Keratinocyte (primary cell): ENCODE results near the gene KCND2. TPM values are rescaled to one million over a fixed set of nuclear protein-coding genes. Genes with fewer than 3 reads are reported as not detected.

ENCODE experiments used
- DNase-seq: peaks from one replicate; pipeline ENCODE4 v3.0.0-alpha.2; 2011; ENCODE audit warnings: low read depth, missing footprints, low spot score
- FAIRE-seq: peaks from 2 replicates; lab custom pipeline; 2011; peaks lifted over from hg19 to GRCh38; lab: Jason Lieb, UNC
- H2AFZ ChIP-seq: 2 replicates; pipeline ENCODE4 v1.6.0; 2012; ENCODE audit warnings: low read length, control low read depth, inconsistent platforms; ENCODE audit not compliant: control insufficient read depth
- H3K27ac ChIP-seq: 2 replicates; pipeline ENCODE4 v1.5.1; 2011; ENCODE audit warnings: low read length; ENCODE audit not compliant: control insufficient read depth, insufficient read depth
- H3K27me3 ChIP-seq: 3 replicates; pipeline ENCODE4 v1.6.0; 2011; ENCODE audit warnings: low read length; ENCODE audit not compliant: control insufficient read depth, insufficient read depth; ENCODE audit errors: extremely low read depth
- H3K36me3 ChIP-seq, 2 experiments: 2 replicates in 1 of 2; 3 replicates in 1 of 2; pipeline ENCODE4 v1.5.1; 2011; ENCODE audit warnings: low read length in 2 of 2, mild to moderate bottlenecking in 1 of 2; ENCODE audit not compliant: control insufficient read depth in 2 of 2, insufficient read depth in 2 of 2; ENCODE audit errors: extremely low read depth in 1 of 2
- H3K4me1 ChIP-seq: 3 replicates; pipeline ENCODE4 v1.5.1; 2011; ENCODE audit warnings: low read length; ENCODE audit not compliant: control insufficient read depth, insufficient read depth; ENCODE audit errors: extremely low read depth
- H3K4me2 ChIP-seq: 3 replicates; pipeline ENCODE4 v1.6.0; 2011; ENCODE audit warnings: low read depth, low read length; ENCODE audit not compliant: control insufficient read depth, insufficient read depth; ENCODE audit errors: extremely low read depth
- H3K4me3 ChIP-seq, 3 experiments: fragments of 200-600 bp in 1 of 3; sonication (generic) in 1 of 3; 2 replicates in 2 of 3; 3 replicates in 1 of 3; pipeline ENCODE4 v1.5.1; 2011 to 2016; ENCODE audit warnings: low read length in 3 of 3, mild to moderate bottlenecking in 3 of 3, control low read depth in 2 of 3, inconsistent platforms in 1 of 3, low read depth in 1 of 3, mixed read lengths in 1 of 3, mixed run types in 1 of 3, moderate library complexity in 1 of 3; ENCODE audit not compliant: control insufficient read depth in 2 of 3, insufficient read depth in 2 of 3; ENCODE audit errors: extremely low read depth in 1 of 3
- H3K79me2 ChIP-seq: 2 replicates; pipeline ENCODE4 v1.6.0; 2012; ENCODE audit warnings: low read length; ENCODE audit not compliant: control insufficient read depth, insufficient read depth
- H3K9ac ChIP-seq: 3 replicates; pipeline ENCODE4 v1.6.0; 2011; ENCODE audit warnings: low read length; ENCODE audit not compliant: control insufficient read depth, insufficient read depth; ENCODE audit errors: extremely low read depth
- H3K9me1 ChIP-seq: 3 replicates; pipeline ENCODE4 v1.6.0; 2011; ENCODE audit warnings: low read length; ENCODE audit not compliant: control insufficient read depth, insufficient read depth; ENCODE audit errors: extremely low read depth
- H3K9me3 ChIP-seq: 2 replicates; pipeline ENCODE4 v1.5.1; 2012; ENCODE audit warnings: low read depth, low read length; ENCODE audit not compliant: control insufficient read depth
- H4K20me1 ChIP-seq: 3 replicates; pipeline ENCODE4 v1.6.0; 2011; ENCODE audit warnings: low read length; ENCODE audit not compliant: control insufficient read depth, insufficient read depth; ENCODE audit errors: extremely low read depth
- CTCF ChIP-seq, 3 experiments: IDR thresholded peaks in 1 of 3; conservative IDR thresholded peaks in 1 of 3; optimal IDR thresholded peaks in 1 of 3; 2 replicates in 2 of 3; 3 replicates in 1 of 3; pipeline versions ENCODE3 to v1.5.1; 2011; ENCODE audit warnings: low read length in 3 of 3, mild to moderate bottlenecking in 3 of 3, moderate library complexity in 2 of 3, control low read depth in 1 of 3, inconsistent platforms in 1 of 3; ENCODE audit not compliant: insufficient read depth in 2 of 3; ENCODE audit errors: extremely low read depth in 1 of 3
- EZH2 ChIP-seq: IDR thresholded peaks from one replicate; pipeline ENCODE4 v1.6.1; 2012; ENCODE audit warnings: inconsistent platforms, mild to moderate bottlenecking, low read length, moderate library complexity
- dilution Hi-C: fragments of 300-500 bp; cut with MboI; formaldehyde crosslinking; loops from one replicate; pipeline ENCODE4 v1.7.0; 2020; ENCODE audit warnings: low sequenced_read_pairs; ENCODE audit not compliant: extremely low pct_ligation_motif_present
- polyA plus RNA-seq, 5 experiments: library from polyadenylated mRNA; depleted of rRNA in 3 of 5; stranded (reverse) in 3 of 5; stranded (forward) in 1 of 5; unstranded in 1 of 5; fragments of >200 nt; gene quantifications; 1 replicate in 1 of 5; 2 replicates in 3 of 5; 3 replicates in 1 of 5; pipeline versions ENCODE4 v1.2.1 to v1.2.3, GENCODE V29; 2011 to 2012; ENCODE audit warnings: missing spikeins in 2 of 5, low read depth in 1 of 5, low replicate concordance in 1 of 5

Gene KCND2
- polyA plus RNA-seq, 1 donor (not counting 4 experiments of a cell fraction or from before 2014, with no cell fraction given) = not detected

- TF ChIP-seq EZH2 (no peak), CTCF (optimal IDR thresholded peaks at IDR 0.05 in 1 of 3, IDR thresholded peaks at IDR 0.05 in 1 of 3, conservative IDR thresholded peaks at IDR 0.05 in 1 of 3; ENCODE audit: extremely low read depth in 1 of 3, insufficient read depth in 2 of 3, low read length in 3 of 3) (no peak)
- DNase-seq = no peak
- dilution Hi-C loops = no loop called here
These were observed 239.7 kb downstream of the KCND2 start for GRCh38 chr7:120512701-120513100.

GRCh38 chr7:120519224-120519623 lies 246.2 kb downstream of the KCND2 start:
- Histone ChIP-seq H3K9me3 (no peaks in the 10 kb centered on the region), H3K27me3 (no peaks in the 10 kb centered on the region), H3K4me3 (no peak overlapping the region), H3K79me2 (no peaks in the 10 kb centered on the region), H3K36me3 (no peaks in the 10 kb centered on the region), H3K9me1 (no peaks in the 10 kb centered on the region), H3K4me1 (no peaks in the 10 kb centered on the region), H4K20me1 (no peaks in the 10 kb centered on the region), H3K4me2 (no peak overlapping the region), H3K27ac (no peak overlapping the region), H3K9ac (no peak overlapping the region), H2AFZ (no peak overlapping the region)
- dilution Hi-C loops = no loop called here
- FAIRE-seq (no peak), DNase-seq (no peak)
- TF ChIP-seq CTCF (optimal IDR thresholded peaks at IDR 0.05 in 1 of 3, IDR thresholded peaks at IDR 0.05 in 1 of 3, conservative IDR thresholded peaks at IDR 0.05 in 1 of 3; ENCODE audit: extremely low read depth in 1 of 3, insufficient read depth in 2 of 3, low read length in 3 of 3) (no peak), EZH2 (no peak)

More at GRCh38 chr7:120512701-120513100, 239.7 kb downstream of the KCND2 start:
- H3K4me3 ChIP-seq = no peak overlapping the region
- H3K9ac ChIP-seq = no peak overlapping the region
- no peak for FAIRE-seq
- H3K9me3 ChIP-seq = no peaks in the 10 kb centered on the region
- H3K4me2 ChIP-seq = no peak overlapping the region
- H3K4me1 ChIP-seq = no peaks in the 10 kb centered on the region
- H3K27me3 ChIP-seq = no peaks in the 10 kb centered on the region
- no peaks in the 10 kb centered on the region for H3K36me3 ChIP-seq
- no peak overlapping the region for H2AFZ ChIP-seq
- H3K9me1 ChIP-seq = no peaks in the 10 kb centered on the region
- no peak overlapping the region for H3K27ac ChIP-seq
- no peaks in the 10 kb centered on the region for H3K79me2 ChIP-seq
- H4K20me1 ChIP-seq = no peaks in the 10 kb centered on the region
